Neural progenitor cell (in vitro differentiated cells): ENCODE measurements around the gene IQCK. TPM values are rescaled to one million over a fixed set of nuclear protein-coding genes. Genes with fewer than 3 reads are reported as not detected.
A peak's percentile ranks its signal among the peaks of the same experiment; 100 is the strongest.

Source experiments
- DNase-seq: peaks from one replicate; pipeline ENCODE4 v3.0.0-alpha.2; 2016; ENCODE audit warnings: low spot score
- H2AFZ ChIP-seq: fragments of 200-600 bp; sonication (generic); replicated peaks from 2 replicates; pipeline ENCODE4 v1.6.1; 2016; ENCODE audit warnings: antibody characterized with exemption
- H3F3A ChIP-seq: fragments of 200-600 bp; sonication (generic); 2 replicates; pipeline ENCODE4 v1.6.1; 2016; ENCODE audit warnings: antibody characterized with exemption, low read depth
- H3K27ac ChIP-seq: fragments of 200-600 bp; sonication (generic); 2 replicates; pipeline ENCODE4 v1.5.1; 2016; ENCODE audit warnings: mild to moderate bottlenecking
- H3K27me3 ChIP-seq: fragments of 200-600 bp; sonication (generic); 2 replicates; pipeline ENCODE4 v1.6.1; 2016; ENCODE audit warnings: mild to moderate bottlenecking, moderate library complexity
- H3K36me3 ChIP-seq: fragments of 200-600 bp; sonication (generic); 2 replicates; pipeline ENCODE4 v1.5.1; 2016
- H3K4me1 ChIP-seq: fragments of 200-600 bp; sonication (generic); 2 replicates; pipeline ENCODE4 v1.6.1; 2016; ENCODE audit warnings: mixed run types
- H3K4me2 ChIP-seq: fragments of 200-600 bp; sonication (generic); 2 replicates; pipeline ENCODE4 v1.6.1; 2016
- H3K4me3 ChIP-seq: fragments of 200-600 bp; sonication (generic); 2 replicates; pipeline ENCODE4 v1.5.1; 2016
- H3K79me2 ChIP-seq: fragments of 200-600 bp; sonication (generic); 2 replicates; pipeline ENCODE4 v1.6.1; 2016; ENCODE audit warnings: low read depth
- H3K9ac ChIP-seq: fragments of 200-600 bp; sonication (generic); 2 replicates; pipeline ENCODE4 v1.6.1; 2016
- H3K9me3 ChIP-seq: fragments of 200-600 bp; sonication (generic); 2 replicates; pipeline ENCODE4 v1.5.1; 2016; ENCODE audit warnings: low read depth
- H4K20me1 ChIP-seq: fragments of 200-600 bp; sonication (generic); 2 replicates; pipeline ENCODE4 v1.6.1; 2016; ENCODE audit warnings: low read depth
- H3K27ac Mint-ChIP-seq: 3 replicates; pipeline ENCODE4 v1.8.0; 2021; ENCODE audit warnings: mixed read lengths
- H3K27me3 Mint-ChIP-seq: 2 replicates; pipeline ENCODE4 v1.8.0; 2022; ENCODE audit warnings: low read depth, mild to moderate bottlenecking, inconsistent platforms, moderate library complexity, mixed read lengths; ENCODE audit not compliant: insufficient read depth
- H3K36me3 Mint-ChIP-seq: 3 replicates; pipeline ENCODE4 v1.8.0; 2021; ENCODE audit warnings: mixed read lengths
- H3K4me1 Mint-ChIP-seq: 3 replicates; pipeline ENCODE4 v1.8.0; 2021; ENCODE audit warnings: mixed read lengths
- H3K4me3 Mint-ChIP-seq: 3 replicates; pipeline ENCODE4 v1.8.0; 2021; ENCODE audit warnings: mild to moderate bottlenecking, moderate library complexity, mixed read lengths
- H3K9me3 Mint-ChIP-seq: 3 replicates; pipeline ENCODE4 v1.8.0; 2020; ENCODE audit warnings: mixed read lengths
- EZH2phosphoT487 ChIP-seq: fragments of 200-600 bp; sonication (generic); IDR thresholded peaks from 2 replicates; pipeline ENCODE4 v1.6.1; 2017; ENCODE audit warnings: antibody characterized with exemption
- small RNA-seq: library from RNA; depleted of rRNA; stranded (forward); fragments of <200 nt; gene quantifications from one replicate; pipeline ENCODE3, GENCODE V24; 2015
- total RNA-seq: library from RNA; depleted of rRNA; stranded (reverse); fragments of >200 nt; gene quantifications from 2 replicates; pipeline ENCODE4 v1.2.3, GENCODE V29; 2015; ENCODE audit warnings: low replicate concordance
- TF ChIP-seq, protein P1 (sequence below): fragments of 200-600 bp; sonication (generic); IDR thresholded peaks from 2 replicates; pipeline ENCODE4 v1.5.1; 2017; ENCODE audit warnings: antibody characterized with exemption, mild to moderate bottlenecking

Gene IQCK
- total RNA-seq, 1 donor from 2014 or later = 22.1 TPM

DNA sequence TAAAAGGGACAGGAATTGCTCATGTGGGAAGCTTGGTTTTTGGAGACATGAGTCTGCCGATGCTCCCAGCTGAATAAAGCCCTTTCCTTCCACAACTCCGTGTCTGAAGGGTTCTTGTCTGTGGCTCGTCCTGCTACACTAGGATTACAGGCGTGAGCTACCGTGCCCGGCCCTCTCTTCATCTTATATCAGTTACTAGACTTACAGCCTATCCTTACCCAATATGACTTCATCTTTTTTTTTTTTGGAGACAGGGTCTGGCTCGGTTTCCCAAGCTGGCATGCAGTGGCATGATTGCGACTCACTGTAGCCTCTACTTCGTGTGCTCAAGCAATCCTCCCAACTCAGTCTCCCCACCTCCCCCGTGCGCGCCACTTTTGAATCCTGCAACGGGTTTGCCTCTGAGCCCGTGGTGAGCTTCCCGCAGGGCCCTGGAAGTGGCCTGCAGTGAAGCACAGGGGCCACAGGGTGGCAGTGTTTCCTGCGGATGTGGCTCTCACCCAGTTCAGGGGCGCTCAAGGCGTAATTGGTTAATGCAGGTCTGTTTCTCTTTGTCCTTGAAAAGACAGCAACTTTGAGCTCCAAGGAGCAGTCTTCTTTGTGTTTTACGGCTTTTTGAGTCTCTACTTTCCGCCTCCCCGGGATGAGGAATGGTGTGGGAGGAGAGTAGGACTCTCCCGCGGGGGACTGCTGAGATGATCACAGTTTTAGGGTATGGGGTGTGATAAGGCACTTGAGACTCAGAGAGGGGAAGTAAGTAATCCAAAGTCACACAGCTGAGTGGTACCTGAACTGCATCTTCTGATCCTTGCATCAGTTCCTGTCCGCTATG lies 189.3 kb downstream of the IQCK start:
- no peak overlapping the region for H3K4me3 ChIP-seq

More for the DNA sequence above, 189.3 kb downstream of the IQCK start:
- Mint-ChIP-seq H3K4me1 (peaks cover 6% of the 10 kb centered on the region), H3K36me3 (no peaks in the 10 kb centered on the region), H3K4me3 (no peak overlapping the region), H3K9me3 (peaks cover 2% of the 10 kb centered on the region), H3K27me3 (peaks cover 26% of the 10 kb centered on the region), H3K27ac (peak overlapping the region; percentile 82)
- H3K4me2 ChIP-seq = peak overlapping the region; percentile 48
- peak; percentile 89 for DNase-seq
- no peaks in the 10 kb centered on the region for H3K9me3 ChIP-seq
- no peaks in the 10 kb centered on the region for H3K4me1 ChIP-seq
- no peaks in the 10 kb centered on the region for H4K20me1 ChIP-seq
- H3K79me2 ChIP-seq = no peaks in the 10 kb centered on the region
- no peaks in the 10 kb centered on the region for H3K36me3 ChIP-seq
- H3F3A ChIP-seq = no peaks in the 10 kb centered on the region
- no peak overlapping the region for H3K9ac ChIP-seq
- peak overlapping the region; percentile 91 for H2AFZ ChIP-seq
- no peak overlapping the region for H3K27ac ChIP-seq
- TF ChIP-seq EZH2phosphoT487 = no peak
- TF ChIP-seq, protein P1, sequence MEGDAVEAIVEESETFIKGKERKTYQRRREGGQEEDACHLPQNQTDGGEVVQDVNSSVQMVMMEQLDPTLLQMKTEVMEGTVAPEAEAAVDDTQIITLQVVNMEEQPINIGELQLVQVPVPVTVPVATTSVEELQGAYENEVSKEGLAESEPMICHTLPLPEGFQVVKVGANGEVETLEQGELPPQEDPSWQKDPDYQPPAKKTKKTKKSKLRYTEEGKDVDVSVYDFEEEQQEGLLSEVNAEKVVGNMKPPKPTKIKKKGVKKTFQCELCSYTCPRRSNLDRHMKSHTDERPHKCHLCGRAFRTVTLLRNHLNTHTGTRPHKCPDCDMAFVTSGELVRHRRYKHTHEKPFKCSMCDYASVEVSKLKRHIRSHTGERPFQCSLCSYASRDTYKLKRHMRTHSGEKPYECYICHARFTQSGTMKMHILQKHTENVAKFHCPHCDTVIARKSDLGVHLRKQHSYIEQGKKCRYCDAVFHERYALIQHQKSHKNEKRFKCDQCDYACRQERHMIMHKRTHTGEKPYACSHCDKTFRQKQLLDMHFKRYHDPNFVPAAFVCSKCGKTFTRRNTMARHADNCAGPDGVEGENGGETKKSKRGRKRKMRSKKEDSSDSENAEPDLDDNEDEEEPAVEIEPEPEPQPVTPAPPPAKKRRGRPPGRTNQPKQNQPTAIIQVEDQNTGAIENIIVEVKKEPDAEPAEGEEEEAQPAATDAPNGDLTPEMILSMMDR = peak; percentile 99
- peaks cover 41% of the 10 kb centered on the region for H3K27me3 ChIP-seq

Small RNAs within 50 kb of the gene (small RNA-seq; reads per million reads assigned to genes)
- not detected for gene LARP7P2

Other genes starting within 250 kb of the IQCK start
- gene GDE1, start 196.2 kb upstream of the IQCK start, total RNA-seq = 43.0 and 43.4 TPM in 2 replicates
- gene CCP110, start 194.3 kb upstream of the IQCK start, total RNA-seq = 21.5 and 32.7 TPM in 2 replicates
- gene VPS35L, start 162.6 kb upstream of the IQCK start, total RNA-seq = 47.3 and 57.1 TPM in 2 replicates
- 126 and 130 TPM in 2 replicates for gene KNOP1, start within 50 bp of the IQCK start, total RNA-seq
- gene GPRC5B, start 166.6 kb downstream of the IQCK start, total RNA-seq = 21.1 and 32.2 TPM in 2 replicates